G401 (cell line): ENCODE results near the gene COG7. TPM values are rescaled to one million over a fixed set of nuclear protein-coding genes. Genes with fewer than 3 reads are reported as not detected.
A peak's percentile ranks its signal among the peaks of the same experiment; 100 is the strongest.

Source experiments
- DNase-seq: peaks from one replicate; pipeline ENCODE4 v3.0.0-alpha.2; 2015; ENCODE audit warnings: low spot score
- in situ Hi-C: cut with HindIII; loops from 2 replicates; pipeline ENCODE4 v1.10.0; 2016; ENCODE audit warnings: low sequenced_read_pairs, mixed read lengths
- total RNA-seq: library from RNA; depleted of rRNA; stranded (reverse); fragments of >200 nt; shearing (Covaris generic); gene quantifications from 2 replicates; pipeline ENCODE4 v1.2.3, GENCODE V29; 2014

The COG7 gene
- total RNA-seq, 1 experiment from 2014 or later = 16.4 TPM

DNA sequence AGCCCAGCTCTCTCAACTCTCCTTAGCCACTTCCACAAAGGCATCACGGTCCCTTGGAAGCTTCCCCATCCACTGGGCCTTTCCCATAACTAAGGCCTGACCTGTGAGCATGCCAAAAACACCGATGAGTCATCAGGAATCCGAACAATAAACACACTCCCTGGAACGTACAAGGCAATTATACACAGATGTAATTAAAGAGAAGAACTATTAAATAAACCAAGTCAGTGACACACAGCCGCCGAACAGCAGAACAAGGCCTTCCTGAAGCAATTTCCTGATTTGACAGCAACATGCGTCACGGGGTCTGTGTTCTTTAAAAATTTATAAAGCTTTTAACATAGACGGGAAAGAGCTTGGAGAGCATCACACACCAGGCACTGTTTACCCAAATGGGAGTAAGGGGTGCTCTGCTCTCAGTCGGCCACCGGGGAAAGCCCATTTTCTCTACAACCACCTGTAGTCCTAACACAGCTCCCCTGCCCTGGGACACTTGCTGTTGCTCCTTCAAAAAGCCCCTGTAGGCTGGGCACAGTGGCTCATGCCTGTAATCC lies 29.4 kb downstream of the COG7 start:
- in situ Hi-C loops = loop anchor here (25.0 kb wide), 1 partner anchor 261 kb away; no protein-coding TSS in a partner anchor
- no peak for DNase-seq

DNA sequence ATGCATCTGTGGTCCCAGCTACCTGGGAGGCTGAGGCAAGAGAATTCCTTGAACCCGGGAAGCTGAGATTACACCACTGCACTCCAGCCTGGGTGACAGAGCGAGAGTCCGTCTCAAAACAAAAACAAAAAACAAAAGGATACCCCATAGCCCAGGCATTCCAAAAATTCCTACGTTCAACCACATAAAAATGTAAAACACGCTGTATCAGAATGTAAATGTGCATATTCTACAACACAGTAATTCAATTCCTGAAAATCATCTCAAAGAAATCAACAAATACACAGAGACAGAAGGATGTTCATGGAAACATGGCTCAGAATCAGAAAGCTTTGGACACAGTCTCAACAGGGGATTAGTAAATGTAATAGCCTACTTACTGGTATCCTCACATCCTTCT lies 33.0 kb downstream of the COG7 start:
- DNase-seq = no peak
- in situ Hi-C loops = loop anchor here (25.0 kb wide), 1 partner anchor 258 kb away; no protein-coding TSS in a partner anchor

DNA sequence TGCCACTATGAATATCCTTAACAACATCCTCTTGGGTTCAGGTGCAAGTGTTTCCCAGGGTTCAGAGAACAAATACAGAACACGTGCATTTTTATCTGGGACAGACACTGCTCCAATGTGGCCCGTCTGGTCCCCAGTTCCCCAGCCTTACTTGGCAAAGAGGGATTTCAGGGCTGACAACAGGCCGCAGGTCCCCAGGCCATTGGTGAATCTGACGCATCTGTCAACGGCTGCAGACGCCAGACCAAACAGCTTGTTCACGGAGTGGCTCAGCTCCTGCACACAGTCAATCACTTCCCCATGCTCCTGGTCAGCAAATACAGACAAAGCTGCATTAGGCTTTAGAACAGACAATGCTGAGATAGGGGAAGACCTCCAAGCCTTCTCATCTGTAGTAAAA lies 36.2 kb downstream of the COG7 start:
- in situ Hi-C loops = loop anchor here (25.0 kb wide), 1 partner anchor 255 kb away; no protein-coding TSS in a partner anchor

DNA sequence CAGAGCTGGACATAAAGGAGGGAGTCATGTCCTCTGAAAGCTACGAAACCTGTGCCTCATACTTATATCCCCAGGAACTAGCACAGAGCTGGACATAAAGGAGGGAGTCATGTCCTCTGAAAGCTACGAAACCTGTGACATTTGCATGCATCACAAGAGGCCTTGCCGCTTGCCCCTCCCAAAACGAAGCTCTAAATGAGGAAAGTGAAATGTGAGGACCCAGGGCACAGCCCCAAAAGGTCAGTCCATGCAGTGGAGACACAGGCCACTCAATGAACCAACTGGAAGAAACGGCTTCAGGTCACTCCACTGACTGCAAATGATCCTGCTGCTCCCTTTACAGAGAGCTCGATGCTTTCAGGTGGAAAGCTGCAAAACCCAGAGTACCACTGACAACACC lies 38.3 kb downstream of the COG7 start:
- DNase-seq = no peak
- in situ Hi-C loops = loop anchor here (25.0 kb wide), 1 partner anchor 252 kb away; no protein-coding TSS in a partner anchor

More for the DNA sequence above, 36.2 kb downstream of the COG7 start:
- peak; percentile 64 for DNase-seq

DNA sequence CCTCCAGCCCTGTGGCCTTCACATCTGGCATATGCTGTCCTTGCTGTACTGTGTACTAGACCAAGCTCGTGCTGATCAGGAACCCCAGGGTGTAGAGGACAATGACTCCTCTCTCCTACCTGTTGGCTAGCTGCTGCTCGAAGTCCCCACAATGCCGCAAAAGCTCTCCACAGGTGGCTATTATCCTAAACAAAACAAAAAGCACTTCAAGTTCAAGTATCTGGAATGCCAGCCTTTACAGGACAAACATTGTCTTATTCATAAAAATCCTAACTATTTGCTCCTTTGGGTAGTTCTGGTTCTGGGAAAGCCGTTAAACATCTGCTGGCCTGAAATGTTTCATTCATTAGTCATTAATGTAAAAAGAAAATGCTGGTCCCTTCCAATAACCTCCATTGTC lies 42.8 kb downstream of the COG7 start:
- in situ Hi-C loops = loop anchor here (25.0 kb wide), 1 partner anchor 248 kb away; no protein-coding TSS in a partner anchor
- DNase-seq = no peak

DNA sequence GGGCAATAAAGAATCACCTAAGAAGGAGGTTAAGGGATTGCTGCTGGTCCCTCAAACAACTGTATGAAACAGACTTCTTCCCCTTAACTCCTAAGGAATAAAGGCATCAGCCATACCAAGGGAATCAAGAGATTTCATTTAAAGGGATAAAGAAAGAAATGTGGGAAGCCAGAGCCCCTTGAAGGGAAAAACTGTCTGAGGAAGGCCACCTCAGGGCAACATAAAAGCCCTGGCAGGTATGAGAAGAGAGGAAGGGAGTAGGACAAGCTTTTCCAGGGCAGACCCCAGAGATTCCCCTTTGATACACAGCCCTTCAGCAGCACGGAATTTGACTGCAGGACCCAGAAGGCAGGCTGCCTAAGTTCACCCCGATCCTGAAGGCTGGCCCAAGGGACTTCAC lies 43.5 kb downstream of the COG7 start:
- peak; percentile 42 for DNase-seq
- in situ Hi-C loops = loop anchor here (25.0 kb wide), 1 partner anchor 247 kb away; no protein-coding TSS in a partner anchor

DNA sequence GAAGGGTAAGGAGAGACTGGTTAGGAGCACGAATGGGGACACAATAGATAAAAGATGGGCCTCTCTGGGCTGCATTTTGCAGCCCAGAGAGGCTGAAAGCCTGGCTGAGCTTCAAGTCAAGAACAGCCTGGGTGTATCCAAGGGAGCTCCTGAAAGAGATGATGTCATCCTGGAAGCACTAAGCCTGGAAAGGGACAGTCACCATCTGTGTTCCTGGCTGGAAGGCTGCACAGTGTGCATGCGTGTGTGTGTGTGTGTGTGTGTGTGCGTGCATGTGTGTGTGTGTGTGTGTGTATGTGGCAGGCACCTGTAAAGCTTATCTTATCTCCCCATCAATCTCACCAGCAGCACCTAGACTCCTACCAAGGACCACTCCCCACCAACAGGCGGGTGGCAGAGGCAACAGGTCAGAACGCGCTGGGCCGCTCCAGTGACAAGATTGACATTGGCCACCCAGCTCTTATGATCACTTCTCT lies 44.1 kb downstream of the COG7 start:
- in situ Hi-C loops = loop anchor here (25.0 kb wide), 1 partner anchor 247 kb away; no protein-coding TSS in a partner anchor
- peak; percentile 99 for DNase-seq

DNA sequence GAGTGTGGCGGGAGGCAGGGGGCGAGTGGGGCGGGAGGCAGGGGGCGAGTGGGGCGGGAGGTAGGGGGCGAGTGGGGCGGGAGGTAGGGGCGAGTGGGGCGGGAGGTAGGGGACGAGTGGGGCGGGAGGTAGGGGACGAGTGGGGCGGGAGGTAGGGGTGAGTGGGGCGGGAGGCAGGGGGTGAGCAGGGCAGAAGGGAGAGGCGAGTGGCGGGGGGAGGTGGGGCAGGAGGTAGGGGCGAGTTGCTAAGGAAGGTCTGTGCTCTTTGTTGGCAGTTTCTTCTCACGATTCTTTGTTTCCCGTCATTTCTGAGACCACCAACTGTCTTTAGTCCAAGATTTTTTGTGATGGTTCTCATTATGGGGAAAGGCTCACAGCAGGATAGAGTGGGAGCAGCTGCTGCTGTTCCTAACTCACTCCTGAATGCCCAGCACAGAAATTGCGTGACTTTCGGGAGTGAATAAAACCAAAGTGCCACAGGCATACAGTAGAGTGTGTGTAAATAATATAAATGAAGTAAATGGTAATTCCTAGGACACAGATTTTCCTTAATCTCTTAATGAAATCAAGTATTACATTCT lies 44.7 kb downstream of the COG7 start:
- in situ Hi-C loops = loop anchor here (25.0 kb wide), 1 partner anchor 246 kb away; no protein-coding TSS in a partner anchor
- no peak for DNase-seq

DNA sequence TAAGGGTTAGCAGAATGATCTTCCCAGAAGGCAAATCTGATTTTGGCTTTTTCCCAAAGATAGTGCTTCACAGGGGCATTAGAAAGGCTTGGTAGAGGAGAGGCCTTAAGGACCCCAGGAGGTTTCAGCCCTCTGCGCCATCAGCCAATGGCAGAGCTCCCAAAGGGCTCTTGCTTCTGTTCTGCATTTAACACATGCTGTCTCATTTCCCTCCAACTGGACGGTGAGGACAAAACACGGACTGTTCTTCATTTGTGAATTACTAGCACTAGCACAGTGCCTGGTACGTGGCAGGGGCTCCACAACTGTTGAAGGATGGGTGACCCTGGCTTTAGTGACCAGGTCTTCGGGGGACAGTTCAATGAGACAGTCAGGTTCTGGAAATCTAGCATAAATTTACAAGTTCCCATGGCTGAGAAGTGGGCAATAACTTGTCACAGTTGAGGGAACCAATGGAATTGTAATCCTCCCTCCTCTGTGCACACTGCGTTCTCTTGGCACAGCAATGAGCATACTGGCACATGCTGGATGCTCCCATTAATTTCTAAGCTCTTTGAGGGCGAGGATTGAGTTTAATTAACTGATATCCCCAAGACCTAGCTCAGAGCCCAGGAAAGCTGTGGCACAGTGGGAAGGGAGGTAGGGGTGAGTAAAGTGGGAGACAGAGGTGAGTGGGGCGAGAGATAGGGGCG lies 45.4 kb downstream of the COG7 start:
- in situ Hi-C loops = loop anchor here (25.0 kb wide), 1 partner anchor 245 kb away; no protein-coding TSS in a partner anchor
- peak; percentile 94 for DNase-seq

DNA sequence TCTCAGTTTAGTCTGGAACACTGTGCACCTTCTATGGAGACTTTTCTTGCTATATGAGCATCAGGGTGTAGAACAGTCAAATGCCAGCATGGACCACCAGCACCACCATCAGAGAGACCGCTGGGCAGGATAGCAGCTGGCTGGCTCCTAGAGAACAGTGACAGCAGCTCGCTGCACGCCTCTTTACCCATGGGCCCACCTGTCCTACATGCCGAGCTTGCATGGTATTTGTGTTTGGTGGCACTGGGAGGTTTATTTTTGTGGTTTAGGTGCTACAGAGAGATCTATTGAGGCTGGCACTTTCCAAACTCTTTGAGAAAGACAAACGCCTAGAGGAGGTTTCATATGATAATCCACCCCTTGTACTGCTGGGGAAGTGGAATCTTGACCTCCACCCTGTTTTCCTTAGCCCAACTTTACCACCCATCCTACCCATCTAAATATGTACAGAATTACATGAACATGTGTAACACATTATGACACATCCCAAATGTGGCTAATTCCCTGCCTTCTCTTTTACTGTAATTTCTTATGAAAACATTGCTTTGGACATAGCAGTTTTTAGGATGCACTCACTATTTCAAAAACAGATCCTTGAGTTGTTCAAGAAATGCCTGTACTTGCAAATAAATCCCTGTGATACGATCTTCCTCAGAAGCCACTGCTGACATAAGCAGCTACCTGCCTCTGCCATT lies 46.3 kb downstream of the COG7 start:
- DNase-seq = no peak
- in situ Hi-C loops = loop anchor here (25.0 kb wide), 1 partner anchor 244 kb away; no protein-coding TSS in a partner anchor

DNA sequence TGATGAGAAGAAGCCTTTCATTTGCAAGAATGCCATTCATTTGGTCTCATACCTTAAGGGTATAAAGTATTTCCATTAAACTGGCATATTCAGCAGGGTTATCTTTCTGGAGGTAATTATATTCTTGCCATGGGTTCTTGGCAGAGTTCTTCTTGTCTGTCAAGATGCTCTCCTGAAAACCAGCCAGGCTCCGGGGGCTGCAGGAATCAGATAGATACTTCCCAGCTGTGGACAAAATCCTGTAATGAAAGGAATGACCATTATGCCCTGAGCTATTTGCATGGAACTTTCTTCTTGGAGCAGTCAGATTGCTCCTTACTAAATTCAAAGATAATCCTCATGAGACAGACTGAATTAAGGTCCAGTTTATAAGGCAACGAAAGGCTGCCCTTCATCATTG lies 47.0 kb downstream of the COG7 start:
- peak; percentile 32 for DNase-seq
- in situ Hi-C loops = loop anchor here (25.0 kb wide), 1 partner anchor 244 kb away; no protein-coding TSS in a partner anchor

DNA sequence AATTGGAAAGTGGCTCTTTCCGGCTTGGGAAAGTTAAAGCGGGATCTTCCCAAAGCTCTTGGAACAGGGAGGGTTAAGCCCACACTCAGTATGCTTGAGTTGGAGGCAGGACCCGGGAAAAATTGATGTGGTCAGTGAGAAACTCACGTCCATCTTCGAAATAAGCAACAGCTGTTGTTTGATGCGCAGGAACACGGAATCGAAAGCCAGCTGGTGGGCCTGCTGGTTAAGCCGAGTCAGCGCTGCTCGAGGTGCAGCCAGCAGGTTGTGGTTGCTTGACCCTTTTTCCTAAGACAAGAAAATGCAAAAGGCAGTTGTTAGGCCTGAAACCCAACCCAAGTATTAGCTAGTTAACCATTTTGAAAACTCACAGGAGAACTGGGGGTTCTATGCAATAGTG lies 49.4 kb downstream of the COG7 start:
- peak; percentile 44 for DNase-seq
- in situ Hi-C loops = loop anchor here (25.0 kb wide), 1 partner anchor 241 kb away; no protein-coding TSS in a partner anchor

DNA sequence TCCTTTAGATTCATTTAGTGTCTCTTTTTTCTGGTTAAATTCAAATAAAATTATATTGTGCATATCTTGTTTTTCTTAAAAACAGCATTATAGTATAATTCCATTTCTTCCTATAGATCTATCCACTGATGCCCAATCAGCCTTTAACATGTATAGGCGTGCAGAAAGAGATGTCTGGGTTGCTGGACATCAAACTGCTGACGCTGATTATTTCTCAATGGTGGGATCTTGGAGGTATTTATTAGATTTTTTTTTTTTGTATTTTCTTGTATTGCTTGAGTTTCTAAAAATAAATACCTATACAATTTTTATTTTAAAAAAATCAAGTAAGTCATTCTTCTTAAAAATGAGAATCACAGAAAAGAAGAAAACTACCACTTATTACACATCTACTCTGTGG lies 50.9 kb downstream of the COG7 start:
- no peak for DNase-seq
- in situ Hi-C loops = loop anchor here (25.0 kb wide), 1 partner anchor 240 kb away; no protein-coding TSS in a partner anchor

DNA sequence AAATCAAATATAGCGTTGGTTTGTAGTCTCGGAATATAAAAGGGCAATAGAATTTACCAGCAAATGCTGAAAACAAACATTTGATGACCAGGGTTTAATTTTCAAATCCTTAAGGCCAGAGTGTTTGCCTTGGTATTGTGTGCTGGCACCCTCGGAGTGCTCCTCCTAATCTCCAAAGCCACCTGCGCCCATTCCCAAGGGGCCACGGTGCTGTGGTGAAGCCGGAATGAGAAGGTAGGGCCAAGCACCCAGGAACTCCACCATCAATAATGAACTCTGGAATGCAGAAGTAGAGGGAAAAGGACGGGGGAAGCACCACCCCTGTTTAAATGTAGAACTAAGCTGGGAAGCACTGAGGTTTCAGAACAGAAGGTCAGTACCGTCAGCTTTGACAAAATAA lies 51.9 kb downstream of the COG7 start:
- no peak for DNase-seq
- in situ Hi-C loops = loop anchor here (25.0 kb wide), 1 partner anchor 239 kb away; no protein-coding TSS in a partner anchor

DNA sequence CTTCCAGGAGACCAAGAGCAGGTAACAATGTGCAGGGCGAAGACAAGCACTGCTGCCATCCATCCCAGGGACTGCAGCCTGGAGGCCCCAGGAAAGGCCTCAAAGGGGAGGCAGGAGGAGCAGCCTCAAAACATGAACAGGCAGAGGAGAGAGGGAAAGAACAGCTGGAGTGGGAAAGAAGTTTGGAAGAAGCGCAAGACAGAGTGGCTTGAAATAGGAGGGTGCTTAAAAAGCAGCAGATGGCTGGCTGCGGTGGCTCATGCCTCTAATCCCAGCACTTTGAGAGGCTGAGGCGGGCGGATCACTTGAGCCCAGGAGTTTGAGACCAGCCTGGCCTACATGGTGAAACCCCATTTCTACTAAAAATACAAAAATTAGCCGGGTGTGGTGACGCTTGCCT lies 52.5 kb downstream of the COG7 start:
- DNase-seq = peak; percentile 39
- in situ Hi-C loops = loop anchor here (25.0 kb wide), 1 partner anchor 238 kb away; no protein-coding TSS in a partner anchor

DNA sequence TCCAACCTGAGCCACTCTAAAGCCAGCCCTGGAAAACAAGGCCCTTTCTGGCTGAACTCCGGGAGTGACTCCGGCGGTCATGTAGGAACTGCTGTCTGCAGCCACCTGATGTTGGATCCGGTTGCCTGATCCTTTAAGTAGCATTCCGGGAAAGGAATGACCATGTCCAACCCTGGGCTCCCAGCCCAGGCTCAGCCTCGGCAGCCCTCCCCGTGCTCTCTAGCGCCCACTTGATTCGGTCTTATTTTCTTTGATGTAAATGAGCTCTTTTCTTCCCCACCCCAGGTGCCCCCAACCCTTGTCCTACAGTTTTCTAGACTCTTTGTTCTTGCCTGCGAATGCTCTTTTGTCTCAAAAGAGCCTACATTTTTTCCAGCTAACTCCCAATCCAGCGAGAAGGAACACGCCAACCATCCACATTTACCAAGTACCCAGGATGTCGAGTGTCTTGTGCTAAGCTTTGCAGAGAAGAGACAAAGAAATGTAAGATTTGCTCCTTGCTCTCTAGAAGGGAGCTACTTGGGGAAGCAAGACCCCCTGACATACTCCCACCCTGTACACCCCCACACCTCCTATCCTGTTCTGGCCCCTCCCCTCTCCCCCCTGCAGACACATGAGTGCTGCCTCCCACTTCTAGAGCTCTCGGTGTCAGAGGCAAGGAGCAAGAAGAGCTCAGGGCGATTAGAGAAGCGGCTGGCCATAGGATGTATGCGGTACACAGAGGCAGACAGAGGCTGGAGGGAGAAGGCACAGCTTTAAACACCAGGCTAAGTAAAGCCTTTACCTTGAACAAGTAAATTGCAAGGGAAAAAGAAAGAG lies 53.8 kb downstream of the COG7 start:
- in situ Hi-C loops = no loop called here
- DNase-seq = peak; percentile 77

DNA sequence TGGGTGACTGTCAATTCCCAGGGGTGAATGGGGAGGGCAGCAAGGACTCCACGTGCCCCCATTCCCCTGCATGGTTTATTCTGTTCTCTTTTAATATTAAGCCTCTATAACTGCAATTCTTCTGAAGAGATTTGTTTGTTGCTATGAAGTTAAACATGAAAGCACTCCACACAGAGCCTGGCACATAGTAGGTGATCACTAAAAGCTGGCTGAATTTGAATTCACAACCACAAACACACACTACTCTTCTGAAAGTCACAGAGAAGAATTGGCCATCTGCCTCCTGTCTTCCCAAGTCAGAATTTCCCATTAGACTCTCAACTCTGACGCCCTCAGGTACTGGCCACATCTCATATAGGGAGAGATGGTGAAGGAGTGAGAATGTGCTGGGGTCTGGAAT lies 55.5 kb downstream of the COG7 start:
- in situ Hi-C loops = no loop called here

DNA sequence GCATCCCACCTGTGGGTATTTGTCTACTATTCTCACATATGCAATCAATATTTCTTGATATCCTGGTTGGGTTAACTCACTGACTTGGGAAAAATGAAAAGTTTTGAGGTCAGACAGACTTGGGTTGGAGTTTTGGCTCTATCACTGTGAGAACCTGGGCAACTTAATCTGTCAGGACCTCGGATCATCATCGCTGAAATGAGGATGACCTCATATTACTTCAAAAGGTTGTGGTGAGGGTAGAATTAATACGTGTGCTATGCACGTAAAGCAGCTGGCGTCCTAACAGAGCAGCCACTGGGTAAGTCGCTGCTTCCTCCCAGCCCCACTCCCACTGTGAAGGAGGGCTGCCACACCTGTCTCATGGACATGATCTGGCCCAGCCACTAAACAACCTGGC lies 57.3 kb downstream of the COG7 start:
- DNase-seq = peak; percentile 38
- in situ Hi-C loops = no loop called here

More for the DNA sequence above, 55.5 kb downstream of the COG7 start:
- no peak for DNase-seq
